GM18870 (cell line): Measurements from ENCODE around the gene HP1BP3.

ENCODE experiments used
- ATAC-seq: cut with Tn5 transposase; IDR thresholded peaks from one replicate; pipeline ENCODE4 v1.9.1; 2021; ENCODE audit warnings: moderate library complexity; ENCODE audit not compliant: unreplicated experiment

The HP1BP3 gene

GRCh38 chr1:20770314-20771087 lies 16.6 kb downstream of the HP1BP3 start:
- ATAC-seq, result no peak

- no peak for ATAC-seq
These were observed 19.8 kb downstream of the HP1BP3 start for GRCh38 chr1:20767271-20767670.

DNA sequence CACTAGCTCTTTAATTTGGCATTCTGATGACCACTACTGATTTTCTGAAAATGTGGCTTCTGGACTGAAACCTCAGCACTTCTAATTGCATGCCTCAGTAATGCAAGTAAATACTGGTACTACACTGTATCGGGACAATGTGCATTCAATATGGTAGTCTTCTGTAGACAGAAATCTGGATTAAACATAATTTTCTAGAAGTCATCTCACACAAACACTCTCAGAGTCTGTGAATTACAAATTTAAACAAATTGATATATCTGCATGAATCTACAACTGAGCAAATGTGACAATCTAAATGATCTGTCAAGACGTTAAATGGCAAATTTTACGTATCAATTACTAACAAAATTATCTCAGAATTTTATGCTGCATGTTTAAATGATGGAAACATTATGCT lies 23.7 kb downstream of the HP1BP3 start:
- ATAC-seq, result no peak

- ATAC-seq, result no peak
These were observed 26.8 kb downstream of the HP1BP3 start for GRCh38 chr1:20760322-20760721.

GRCh38 chr1:20753589-20753988 lies 33.5 kb downstream of the HP1BP3 start:
- ATAC-seq, result no peak

DNA sequence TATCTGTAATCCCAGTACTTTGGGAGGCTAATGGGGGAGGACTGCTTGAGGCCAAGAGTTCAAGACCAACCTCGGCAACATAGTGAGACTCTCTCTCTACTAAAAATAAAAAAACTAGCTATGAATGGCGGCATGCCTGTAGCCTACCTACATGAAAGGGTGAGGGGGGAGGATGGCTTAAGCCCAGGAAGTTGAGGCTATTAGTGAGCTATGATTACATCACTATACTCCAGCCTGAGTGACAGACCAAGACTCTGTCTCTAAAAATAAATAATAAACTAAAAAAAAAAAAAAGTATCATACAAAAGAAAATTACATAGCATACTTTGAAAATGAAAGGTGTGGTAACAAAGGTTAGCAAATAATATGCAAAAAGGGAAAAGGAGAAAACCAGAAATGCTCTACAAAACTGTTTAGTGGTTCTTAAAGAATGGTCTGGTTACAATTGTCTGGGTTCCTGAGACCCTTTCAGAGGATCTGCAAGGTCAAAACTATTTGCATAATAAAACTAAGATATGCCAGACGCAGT lies 35.6 kb downstream of the HP1BP3 start:
- ATAC-seq, result no peak

- ATAC-seq, result no peak
These were observed 44.4 kb downstream of the HP1BP3 start for GRCh38 chr1:20742671-20743070.

DNA sequence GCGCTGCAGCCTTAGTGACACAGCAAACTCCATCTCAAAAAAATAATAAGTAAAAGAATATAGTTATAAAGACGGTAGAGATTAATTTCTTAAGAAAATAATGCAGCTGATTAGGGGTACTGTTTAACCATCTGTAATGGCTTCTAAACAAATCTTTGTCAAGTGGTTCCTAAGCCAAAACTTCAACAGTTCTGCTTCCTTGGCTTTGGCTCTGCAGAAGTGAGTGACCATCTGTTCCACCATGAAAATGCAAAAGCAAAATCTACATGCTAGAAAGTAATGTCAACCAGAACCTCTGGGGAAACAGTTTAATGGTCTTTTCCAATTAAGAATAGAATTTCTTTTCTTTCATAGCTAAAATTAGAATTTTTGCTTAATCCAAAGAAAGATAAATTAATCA lies 46.3 kb downstream of the HP1BP3 start:
- no peak for ATAC-seq

- ATAC-seq, result no peak
These were observed 47.9 kb downstream of the HP1BP3 start for GRCh38 chr1:20739225-20739624.

GRCh38 chr1:20735581-20736111 lies 51.5 kb downstream of the HP1BP3 start:
- ATAC-seq, result no peak

DNA sequence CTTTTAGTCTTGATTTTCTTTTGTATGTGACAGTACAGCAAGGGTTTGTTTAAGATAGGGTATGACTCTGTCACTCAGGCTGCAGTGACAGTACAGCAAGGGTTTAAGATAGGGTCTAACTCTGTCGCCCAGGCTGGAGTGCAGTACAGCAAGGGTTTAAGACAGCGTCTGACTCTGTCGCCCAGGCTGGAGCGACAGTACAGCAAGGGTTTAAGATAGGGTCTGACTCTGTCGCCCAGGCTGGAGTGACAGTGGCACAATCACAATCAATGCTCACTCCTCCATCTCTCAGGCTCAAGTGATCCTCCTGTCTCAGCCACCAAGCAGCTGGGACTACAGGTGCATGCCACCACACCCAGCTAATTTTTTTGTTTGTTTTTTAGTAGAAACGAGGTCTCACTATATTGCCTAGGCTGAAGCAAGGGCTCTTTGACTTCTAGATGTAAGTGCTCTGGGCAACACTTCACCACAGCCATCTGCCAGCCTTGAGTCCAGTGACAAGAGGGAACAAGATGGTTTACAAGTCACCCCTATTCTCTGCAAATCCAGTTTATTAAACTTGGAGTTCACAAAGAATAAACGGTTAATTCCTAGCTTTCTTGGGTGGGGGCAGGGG lies 53.6 kb downstream of the HP1BP3 start:
- no peak for ATAC-seq

DNA sequence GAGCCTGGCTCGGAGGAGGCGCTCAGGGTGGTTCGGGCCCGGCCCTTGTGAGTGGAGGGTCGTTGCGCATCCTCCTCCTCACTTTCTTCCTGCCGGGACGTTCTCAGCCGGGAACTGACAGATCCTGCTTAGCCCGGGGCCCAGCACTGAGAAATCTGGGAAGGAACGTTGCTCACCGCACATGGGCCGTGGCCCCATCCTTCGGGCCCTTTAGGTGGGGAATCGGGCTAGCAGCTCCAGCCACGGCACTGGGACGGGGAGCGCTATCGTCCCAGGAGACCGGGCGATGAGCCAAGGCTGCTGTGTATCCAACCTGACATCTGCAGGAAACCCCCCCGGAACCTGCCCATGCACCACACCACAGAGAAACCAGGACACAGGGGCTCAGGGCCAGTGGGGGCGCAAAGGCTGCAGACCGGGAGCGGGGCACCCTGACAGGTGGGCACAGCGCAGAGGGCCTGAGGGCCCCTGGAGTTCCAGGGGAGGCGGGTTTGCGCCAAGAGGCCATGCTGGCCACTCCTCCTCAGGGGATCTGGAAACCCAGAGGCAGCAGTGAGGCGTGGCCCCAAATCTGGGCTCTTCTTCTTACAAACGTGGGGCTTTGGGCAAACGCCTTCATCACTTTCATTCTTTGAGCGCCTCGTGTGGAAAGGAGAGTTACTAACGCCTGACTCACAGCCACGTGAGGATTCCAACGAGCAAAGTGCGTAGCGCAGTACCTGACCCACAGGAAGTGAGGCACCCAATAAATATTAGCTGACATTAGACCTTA lies 54.3 kb downstream of the HP1BP3 start, which contains the start of gene SH2D5:
Gene SH2D5, minus strand, starts transcription at position 116 of the 772 bp plus-strand sequence. CDS start 4,659 bp downstream, outside the sequence.
- no peak for ATAC-seq

DNA sequence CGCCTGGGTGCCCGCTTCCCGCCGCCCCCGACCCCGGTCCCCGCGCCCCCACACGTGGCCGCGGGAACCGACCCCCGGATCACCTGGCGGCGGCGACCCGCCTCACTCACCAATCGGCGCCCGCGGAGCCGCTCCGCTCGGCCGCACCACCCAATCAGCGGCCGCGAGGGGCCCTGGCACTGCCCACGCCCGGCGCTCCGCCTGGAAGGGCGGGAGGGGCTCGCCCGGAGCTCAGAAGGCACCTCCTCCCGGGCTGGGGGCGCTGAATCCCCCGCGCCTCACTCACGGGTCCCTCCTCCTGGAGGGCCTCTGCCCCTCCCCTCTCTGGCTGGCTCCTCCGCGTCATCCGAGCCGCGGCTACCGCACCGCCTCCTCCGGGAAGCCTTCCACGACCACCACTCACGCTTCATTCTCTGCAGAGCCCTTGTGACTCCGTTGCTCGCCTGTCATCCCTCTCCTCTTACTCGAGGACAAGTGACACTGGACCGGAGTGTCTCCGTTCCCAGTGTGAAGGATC lies 55.0 kb downstream of the HP1BP3 start:
- no peak for ATAC-seq

- ATAC-seq, result no peak
These were observed 55.8 kb downstream of the HP1BP3 start for GRCh38 chr1:20731057-20731991.

DNA sequence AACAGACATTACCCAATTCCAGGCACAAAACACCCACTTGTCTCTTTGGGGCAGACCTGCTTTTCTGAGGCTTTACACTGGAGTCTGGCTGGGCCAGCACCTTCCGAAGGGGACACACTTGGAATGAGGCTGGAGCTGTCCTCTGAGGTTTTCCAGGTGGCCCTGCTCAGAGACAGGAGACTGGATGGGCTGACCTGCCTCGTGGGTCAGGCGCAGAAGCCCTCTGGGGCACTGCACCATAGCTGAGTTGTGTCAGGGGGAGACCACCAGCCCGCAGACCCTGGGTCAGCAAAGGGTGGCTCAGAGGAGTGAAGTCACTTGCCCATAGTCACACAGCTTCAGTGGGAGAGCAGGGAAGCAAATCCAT lies 56.4 kb downstream of the HP1BP3 start:
- no peak for ATAC-seq

DNA sequence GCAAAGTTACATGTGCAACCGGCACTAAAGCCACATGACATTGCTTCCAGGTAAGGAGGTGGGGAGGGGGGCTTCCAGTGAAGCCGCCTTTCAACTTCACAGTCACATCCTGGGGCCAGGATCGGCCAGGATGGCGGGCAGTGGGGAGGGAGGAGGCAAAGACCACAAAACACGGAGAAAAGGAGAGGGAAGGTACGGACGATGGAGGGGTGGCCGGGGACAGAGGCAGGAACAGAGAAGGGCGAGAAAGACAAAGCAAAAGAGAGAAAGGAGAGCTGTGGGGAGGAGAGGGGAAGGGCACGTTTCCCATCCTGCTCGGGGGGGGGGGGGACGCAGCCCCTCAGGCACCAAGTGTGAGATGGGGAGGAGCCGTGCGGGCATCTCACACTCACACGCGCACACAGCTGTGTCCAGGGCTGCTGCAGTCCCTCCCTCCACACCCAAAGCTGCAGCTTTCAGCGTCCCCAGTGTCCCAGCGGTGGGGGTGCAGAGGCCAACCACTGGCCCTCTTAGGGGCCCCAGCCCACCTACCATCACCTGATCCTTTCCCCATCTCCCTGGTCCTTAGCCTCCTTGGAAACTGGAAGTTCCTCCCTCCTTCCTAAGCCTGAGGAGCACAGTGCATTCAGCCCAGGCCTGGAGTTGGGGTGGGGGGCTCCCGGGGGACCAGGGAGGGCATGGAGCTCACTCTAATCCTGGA lies 57.0 kb downstream of the HP1BP3 start:
- no peak for ATAC-seq

DNA sequence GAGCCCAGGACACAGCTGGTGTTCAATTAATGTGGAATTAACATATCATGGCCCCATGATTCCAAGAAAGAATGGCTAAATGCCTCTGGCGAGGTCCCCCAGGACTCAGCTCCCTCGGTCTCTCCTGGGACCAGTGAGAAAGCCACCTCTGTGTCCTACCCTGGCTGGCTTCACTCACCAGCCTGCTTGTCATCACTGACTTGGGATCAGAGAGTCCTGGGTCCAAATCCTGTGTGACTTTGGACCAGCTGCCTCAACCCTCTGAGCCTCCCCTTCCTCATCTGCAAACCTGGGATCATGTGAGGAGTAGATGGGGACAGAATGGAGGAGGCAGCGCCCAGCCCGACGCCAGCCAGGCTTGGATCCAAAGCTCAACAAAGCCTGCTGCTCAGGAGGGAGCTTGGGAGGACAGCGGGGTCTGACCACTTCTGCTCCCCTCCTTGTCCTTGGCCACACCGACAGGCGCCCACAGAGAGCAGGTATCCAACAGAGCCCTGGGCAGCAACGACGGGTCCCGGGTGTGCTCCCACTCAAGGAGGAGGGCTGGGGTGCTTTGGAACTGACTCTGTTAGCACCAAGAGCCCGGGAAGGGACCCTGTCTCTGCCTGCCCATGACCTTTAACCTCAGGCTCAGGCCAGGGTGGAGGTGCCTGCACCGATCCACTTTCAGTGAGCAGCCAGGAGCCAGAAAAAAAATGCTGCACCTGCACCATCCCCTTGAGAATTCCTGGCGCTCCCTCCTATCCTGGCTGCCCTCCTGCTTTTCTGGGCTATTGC lies 57.8 kb downstream of the HP1BP3 start:
- ATAC-seq, result no peak

DNA sequence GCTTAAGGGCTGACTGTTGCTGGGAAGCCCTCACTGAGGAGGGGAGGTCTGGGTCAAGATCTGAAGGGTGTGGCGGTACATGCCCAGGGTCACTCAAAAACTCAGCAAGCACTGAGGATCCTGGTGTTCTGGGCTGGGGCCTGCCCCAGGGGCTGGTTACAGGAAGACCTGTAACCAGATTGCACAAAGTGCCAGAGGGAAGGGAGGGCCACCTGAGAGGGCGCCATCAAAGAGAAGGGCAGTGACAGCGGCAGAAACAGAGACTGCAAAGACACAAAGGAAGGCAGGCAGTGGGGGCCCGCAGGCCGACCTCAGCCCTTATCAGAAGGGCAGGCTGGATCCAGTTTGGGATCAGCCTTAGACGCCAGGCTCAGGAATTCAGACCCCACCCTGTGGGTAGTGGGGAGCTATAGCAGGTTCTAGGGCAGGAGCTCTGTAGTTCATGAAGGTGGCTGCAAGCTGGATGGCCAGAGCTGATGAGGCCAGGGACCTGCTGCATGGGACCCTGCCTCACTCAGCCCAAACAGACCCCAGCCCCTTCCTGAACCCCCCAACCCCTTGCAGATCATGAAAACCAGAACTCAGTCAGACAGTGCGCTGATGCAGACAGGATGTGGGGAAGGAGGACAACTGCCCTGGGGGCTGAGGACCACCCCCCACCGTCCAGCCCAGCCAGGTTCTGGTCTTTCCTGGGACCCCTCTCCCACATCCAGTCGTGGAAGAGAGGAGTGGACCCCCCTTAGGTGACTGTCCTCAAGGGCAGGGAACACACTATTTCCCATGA lies 58.5 kb downstream of the HP1BP3 start:
- ATAC-seq, result no peak
